Measurements from ENCODE around the gene CASTOR1.

CASTOR1 gene

DNA sequence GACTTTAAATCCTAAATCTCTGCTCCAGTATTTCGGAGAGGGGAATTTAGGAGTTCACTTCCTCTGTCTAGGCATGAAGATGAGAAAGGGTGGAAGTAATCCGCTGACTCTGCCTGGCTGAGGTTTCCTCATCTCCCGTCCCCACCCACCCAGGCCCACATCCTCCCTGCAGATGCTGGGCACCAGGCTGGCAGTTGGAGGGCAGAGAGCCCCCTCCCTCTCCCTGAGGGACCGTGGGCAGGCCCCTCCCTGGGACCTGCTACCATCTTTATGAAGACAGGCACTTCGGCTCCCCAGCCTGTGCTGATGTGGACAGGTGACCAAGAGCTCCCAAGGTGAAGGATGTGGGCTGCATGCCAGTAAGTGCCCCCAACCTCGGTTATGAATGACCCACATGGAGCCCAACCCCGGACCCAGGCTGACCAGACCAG is 6.7 kb downstream of the CASTOR1 start:
- H3K79me2 ChIP-seq (ENCODE audit: control insufficient read depth, low read length): no peaks in the 10 kb centered on the region
- no peak overlapping the region for H3K4me2 ChIP-seq (ENCODE audit: low read length)
- no peaks in the 10 kb centered on the region for H3K4me1 ChIP-seq (ENCODE audit: control insufficient read depth, low read length)
- no peaks in the 10 kb centered on the region for H3K36me3 ChIP-seq (ENCODE audit: control insufficient read depth, low read length)
- H3K27ac ChIP-seq (ENCODE audit: low read depth, low read length): no peak overlapping the region
- TF ChIP-seq, protein P1, sequence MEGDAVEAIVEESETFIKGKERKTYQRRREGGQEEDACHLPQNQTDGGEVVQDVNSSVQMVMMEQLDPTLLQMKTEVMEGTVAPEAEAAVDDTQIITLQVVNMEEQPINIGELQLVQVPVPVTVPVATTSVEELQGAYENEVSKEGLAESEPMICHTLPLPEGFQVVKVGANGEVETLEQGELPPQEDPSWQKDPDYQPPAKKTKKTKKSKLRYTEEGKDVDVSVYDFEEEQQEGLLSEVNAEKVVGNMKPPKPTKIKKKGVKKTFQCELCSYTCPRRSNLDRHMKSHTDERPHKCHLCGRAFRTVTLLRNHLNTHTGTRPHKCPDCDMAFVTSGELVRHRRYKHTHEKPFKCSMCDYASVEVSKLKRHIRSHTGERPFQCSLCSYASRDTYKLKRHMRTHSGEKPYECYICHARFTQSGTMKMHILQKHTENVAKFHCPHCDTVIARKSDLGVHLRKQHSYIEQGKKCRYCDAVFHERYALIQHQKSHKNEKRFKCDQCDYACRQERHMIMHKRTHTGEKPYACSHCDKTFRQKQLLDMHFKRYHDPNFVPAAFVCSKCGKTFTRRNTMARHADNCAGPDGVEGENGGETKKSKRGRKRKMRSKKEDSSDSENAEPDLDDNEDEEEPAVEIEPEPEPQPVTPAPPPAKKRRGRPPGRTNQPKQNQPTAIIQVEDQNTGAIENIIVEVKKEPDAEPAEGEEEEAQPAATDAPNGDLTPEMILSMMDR (IDR thresholded peaks at IDR 0.05; ENCODE audit: low read depth, low read length, poor library complexity, severe bottlenecking): no peak
- TF ChIP-seq EZH2phosphoT487 (IDR thresholded peaks at IDR 0.05; ENCODE audit: borderline replicate concordance, low read length): no peak
- H3F3A ChIP-seq (ENCODE audit: control insufficient read depth, insufficient read depth): no peaks in the 10 kb centered on the region
- peaks cover 3% of the 10 kb centered on the region; the same call in 1 of the 2 replicates for H3K27me3 ChIP-seq (ENCODE audit: control insufficient read depth, low read length)
- H3K9me2 ChIP-seq (replicated peaks; ENCODE audit: control insufficient read depth, low read length): no peaks in the 10 kb centered on the region
- H3K9me3 ChIP-seq (ENCODE audit: control insufficient read depth, insufficient read depth, low read length): no peaks in the 10 kb centered on the region
- peaks cover 3% of the 10 kb centered on the region; the same call in 1 of the 2 replicates for H4K20me1 ChIP-seq (ENCODE audit: control insufficient read depth, insufficient read depth, low read depth, low read length)
- H3K4me3 ChIP-seq (ENCODE audit: low read length): no peak overlapping the region

DNA sequence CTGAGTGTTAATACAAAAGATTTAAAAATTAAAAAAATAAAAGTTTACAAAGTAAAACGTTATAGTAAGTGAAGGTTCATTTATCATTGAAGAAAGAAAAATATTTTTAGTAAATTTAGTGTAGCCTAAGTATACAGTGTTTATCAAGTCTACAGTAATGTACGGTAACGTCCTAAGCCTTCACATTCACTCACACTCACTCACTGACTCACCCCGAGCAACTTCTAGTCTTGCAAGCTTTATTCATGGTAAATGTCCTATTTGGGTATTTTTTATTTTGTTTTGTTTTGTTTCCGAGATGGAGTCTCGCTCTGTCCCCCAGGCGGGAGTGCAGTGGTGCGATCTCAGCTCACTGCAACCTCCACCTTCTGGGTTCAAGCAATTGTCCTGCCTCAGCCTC is 8.8 kb downstream of the CASTOR1 start:
- Histone ChIP-seq H3K9me2 (replicated peaks; ENCODE audit: control insufficient read depth, low read length) (no peaks in the 10 kb centered on the region), H3F3A (ENCODE audit: control insufficient read depth, insufficient read depth) (no peaks in the 10 kb centered on the region), H3K4me2 (ENCODE audit: low read length) (no peak overlapping the region), H4K20me1 (ENCODE audit: control insufficient read depth, insufficient read depth, low read depth, low read length) (no peaks in the 10 kb centered on the region; the same call in 1 of the 2 replicates), H3K4me3 (ENCODE audit: low read length) (no peak overlapping the region), H3K27ac (ENCODE audit: low read depth, low read length) (no peak overlapping the region), H3K27me3 (ENCODE audit: control insufficient read depth, low read length) (peaks cover 10% of the 10 kb centered on the region), H3K79me2 (ENCODE audit: control insufficient read depth, low read length) (no peaks in the 10 kb centered on the region), H3K36me3 (ENCODE audit: control insufficient read depth, low read length) (no peaks in the 10 kb centered on the region), H3K4me1 (ENCODE audit: control insufficient read depth, low read length) (no peaks in the 10 kb centered on the region), H3K9me3 (ENCODE audit: control insufficient read depth, insufficient read depth, low read length) (no peaks in the 10 kb centered on the region)
- TF ChIP-seq EZH2phosphoT487 (IDR thresholded peaks at IDR 0.05; ENCODE audit: borderline replicate concordance, low read length): no peak
- TF ChIP-seq, protein P1 (IDR thresholded peaks at IDR 0.05; ENCODE audit: low read depth, low read length, poor library complexity, severe bottlenecking): no peak

DNA sequence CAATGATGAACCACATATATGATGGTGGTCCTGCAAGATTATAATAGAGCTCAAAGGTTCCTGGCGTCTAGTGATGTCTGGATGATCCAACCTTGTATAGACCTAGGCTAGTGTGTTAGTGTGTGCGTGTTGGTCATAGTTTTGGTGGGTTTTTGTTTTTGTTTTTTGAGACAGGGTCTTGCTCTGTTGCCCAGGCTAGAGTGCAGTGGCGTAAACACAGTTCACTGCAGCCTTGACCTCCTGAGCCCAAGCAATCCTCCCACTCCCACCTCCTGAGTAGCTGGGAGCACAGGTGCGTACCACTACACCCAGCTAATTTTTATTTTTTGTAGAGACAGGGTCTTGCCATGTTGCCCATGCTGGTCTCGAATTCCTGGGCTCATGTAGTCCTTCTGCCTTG is 9.4 kb downstream of the CASTOR1 start:
- Histone ChIP-seq H3K9me2 (replicated peaks; ENCODE audit: control insufficient read depth, low read length) (no peaks in the 10 kb centered on the region), H4K20me1 (ENCODE audit: control insufficient read depth, insufficient read depth, low read depth, low read length) (no peaks in the 10 kb centered on the region; the same call in 1 of the 2 replicates), H3F3A (ENCODE audit: control insufficient read depth, insufficient read depth) (no peaks in the 10 kb centered on the region), H3K79me2 (ENCODE audit: control insufficient read depth, low read length) (no peaks in the 10 kb centered on the region), H3K4me1 (ENCODE audit: control insufficient read depth, low read length) (no peaks in the 10 kb centered on the region), H3K36me3 (ENCODE audit: control insufficient read depth, low read length) (no peaks in the 10 kb centered on the region), H3K27ac (ENCODE audit: low read depth, low read length) (no peak overlapping the region), H3K27me3 (ENCODE audit: control insufficient read depth, low read length) (peaks cover 14% of the 10 kb centered on the region), H3K4me3 (ENCODE audit: low read length) (no peak overlapping the region), H3K4me2 (ENCODE audit: low read length) (no peak overlapping the region), H3K9me3 (ENCODE audit: control insufficient read depth, insufficient read depth, low read length) (no peaks in the 10 kb centered on the region)
- TF ChIP-seq, protein P1 (IDR thresholded peaks at IDR 0.05; ENCODE audit: low read depth, low read length, poor library complexity, severe bottlenecking): no peak
- TF ChIP-seq EZH2phosphoT487 (IDR thresholded peaks at IDR 0.05; ENCODE audit: borderline replicate concordance, low read length): no peak
